KMS-11 (cell line): ENCODE data around the gene SREBF2.

Source experiments
- H2AFZ ChIP-seq: fragments of 200-600 bp; sonication (generic); 2 replicates; pipeline ENCODE4 v1.6.1; 2016; ENCODE audit warnings: antibody characterized with exemption, mixed run types, low read depth
- H3K27ac ChIP-seq: fragments of 200-600 bp; sonication (generic); 2 replicates; pipeline ENCODE4 v1.6.1; 2016; ENCODE audit warnings: mild to moderate bottlenecking, mixed run types
- H3K27me3 ChIP-seq: fragments of 200-600 bp; sonication (generic); 2 replicates; pipeline ENCODE4 v1.6.1; 2017; ENCODE audit warnings: mild to moderate bottlenecking, low read depth, mixed run types, moderate library complexity; ENCODE audit not compliant: insufficient read depth
- H3K36me3 ChIP-seq: fragments of 200-600 bp; sonication (generic); 2 replicates; pipeline ENCODE4 v1.6.1; 2017; ENCODE audit warnings: mild to moderate bottlenecking, mixed run types; ENCODE audit not compliant: insufficient read depth
- H3K4me1 ChIP-seq: fragments of 200-600 bp; sonication (generic); 2 replicates; pipeline ENCODE4 v1.6.1; 2016; ENCODE audit warnings: mild to moderate bottlenecking, low read depth, mixed run types; ENCODE audit not compliant: poor library complexity, severe bottlenecking
- H3K4me2 ChIP-seq: fragments of 200-600 bp; sonication (generic); 2 replicates; pipeline ENCODE4 v1.7.0; 2016; ENCODE audit warnings: mild to moderate bottlenecking, mixed run types
- H3K4me3 ChIP-seq: fragments of 200-600 bp; sonication (generic); IDR thresholded peaks from 2 replicates; pipeline ENCODE4 v1.6.1; 2017; ENCODE audit warnings: low read depth, low read length, mixed read lengths; ENCODE audit not compliant: insufficient read depth
- H3K79me2 ChIP-seq: fragments of 200-600 bp; sonication (generic); 2 replicates; pipeline ENCODE4 v1.6.1; 2016; ENCODE audit warnings: low read depth, mixed run types; ENCODE audit not compliant: insufficient read depth
- H3K9ac ChIP-seq: fragments of 200-600 bp; sonication (generic); 2 replicates; pipeline ENCODE4 v1.6.1; 2016; ENCODE audit warnings: mild to moderate bottlenecking, mixed run types
- H4K20me1 ChIP-seq: fragments of 200-600 bp; sonication (generic); 2 replicates; pipeline ENCODE4 v1.6.1; 2016; ENCODE audit warnings: mild to moderate bottlenecking, mixed run types; ENCODE audit not compliant: insufficient read depth
- TF ChIP-seq, protein P1 (sequence below): fragments of 200-600 bp; sonication (generic); conservative IDR thresholded peaks from 2 replicates; pipeline ENCODE4 v1.6.1; 2017; ENCODE audit warnings: low read depth, mild to moderate bottlenecking, antibody characterized with exemption, low read length, moderate library complexity, mixed read lengths

Gene SREBF2

DNA sequence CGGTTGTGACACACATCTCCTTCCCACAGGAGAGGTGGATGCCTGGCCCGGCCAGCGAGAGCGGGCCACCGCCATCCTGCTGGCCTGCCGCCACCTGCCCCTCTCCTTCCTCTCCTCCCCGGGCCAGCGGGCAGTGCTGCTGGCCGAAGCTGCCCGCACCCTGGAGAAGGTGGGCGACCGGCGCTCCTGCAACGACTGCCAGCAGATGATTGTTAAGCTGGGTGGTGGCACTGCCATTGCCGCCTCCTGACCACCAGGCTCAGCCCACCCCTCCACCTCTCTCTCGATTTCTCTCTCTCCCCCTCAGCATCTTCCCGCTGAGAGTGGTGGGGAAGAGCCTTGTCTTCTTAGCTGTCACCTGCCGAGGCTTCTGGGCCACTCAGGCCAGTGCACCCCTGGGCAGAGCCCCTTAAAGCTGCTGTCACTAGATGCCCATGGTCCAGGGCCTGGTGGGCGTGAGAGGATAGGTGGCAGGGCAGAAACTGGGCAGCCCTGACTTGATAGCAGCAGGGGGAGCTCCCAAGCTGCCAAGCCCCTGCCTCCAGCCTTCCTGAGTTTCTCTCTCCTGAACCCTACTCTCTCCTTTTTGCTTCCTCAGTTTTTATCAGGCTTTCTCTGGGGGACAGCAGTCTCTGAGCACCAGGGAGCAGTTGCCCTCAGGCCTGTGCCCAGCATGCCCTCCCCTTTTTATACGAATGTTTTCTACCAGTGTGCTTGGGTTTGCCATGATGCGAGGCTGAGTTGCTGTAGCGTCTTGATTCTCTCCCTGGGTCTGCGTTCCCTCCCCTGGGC, 72.7 kb downstream of the SREBF2 start:
- no peak overlapping the region for H3K27ac ChIP-seq
- H3K79me2 ChIP-seq: no peaks in the 10 kb centered on the region
- no peaks in the 10 kb centered on the region for H4K20me1 ChIP-seq
- no peak overlapping the region for H2AFZ ChIP-seq
- H3K9ac ChIP-seq: no peak overlapping the region
- peaks cover 13% of the 10 kb centered on the region for H3K4me1 ChIP-seq
- peaks cover under 1% of the 10 kb centered on the region; the same call in 1 of the 2 replicates for H3K27me3 ChIP-seq
- no peak overlapping the region for H3K4me2 ChIP-seq
- TF ChIP-seq, protein P1, sequence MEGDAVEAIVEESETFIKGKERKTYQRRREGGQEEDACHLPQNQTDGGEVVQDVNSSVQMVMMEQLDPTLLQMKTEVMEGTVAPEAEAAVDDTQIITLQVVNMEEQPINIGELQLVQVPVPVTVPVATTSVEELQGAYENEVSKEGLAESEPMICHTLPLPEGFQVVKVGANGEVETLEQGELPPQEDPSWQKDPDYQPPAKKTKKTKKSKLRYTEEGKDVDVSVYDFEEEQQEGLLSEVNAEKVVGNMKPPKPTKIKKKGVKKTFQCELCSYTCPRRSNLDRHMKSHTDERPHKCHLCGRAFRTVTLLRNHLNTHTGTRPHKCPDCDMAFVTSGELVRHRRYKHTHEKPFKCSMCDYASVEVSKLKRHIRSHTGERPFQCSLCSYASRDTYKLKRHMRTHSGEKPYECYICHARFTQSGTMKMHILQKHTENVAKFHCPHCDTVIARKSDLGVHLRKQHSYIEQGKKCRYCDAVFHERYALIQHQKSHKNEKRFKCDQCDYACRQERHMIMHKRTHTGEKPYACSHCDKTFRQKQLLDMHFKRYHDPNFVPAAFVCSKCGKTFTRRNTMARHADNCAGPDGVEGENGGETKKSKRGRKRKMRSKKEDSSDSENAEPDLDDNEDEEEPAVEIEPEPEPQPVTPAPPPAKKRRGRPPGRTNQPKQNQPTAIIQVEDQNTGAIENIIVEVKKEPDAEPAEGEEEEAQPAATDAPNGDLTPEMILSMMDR: no peak
- H3K4me3 ChIP-seq: no peak overlapping the region
- no peaks in the 10 kb centered on the region for H3K36me3 ChIP-seq

DNA sequence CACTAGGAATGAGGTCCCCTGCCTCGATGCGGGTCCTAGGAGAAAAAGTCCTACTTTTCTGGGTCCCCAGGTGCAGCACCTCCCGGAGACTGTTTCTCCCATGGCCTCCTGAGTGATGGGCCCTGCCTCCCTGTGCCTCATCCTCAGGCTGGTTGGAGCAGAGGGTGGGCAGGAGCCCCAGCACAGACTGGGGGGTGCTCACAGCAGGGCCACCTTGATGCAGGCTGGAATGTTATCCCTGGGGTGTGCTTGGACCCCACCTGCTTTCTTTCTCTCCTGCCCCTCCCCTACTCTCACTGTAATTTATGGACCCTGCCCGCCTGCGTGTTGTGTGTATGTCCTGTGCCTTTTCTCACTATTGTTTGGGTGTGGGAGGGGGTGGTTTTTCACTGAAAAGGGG, 73.9 kb downstream of the SREBF2 start:
- Histone ChIP-seq H3K4me3 (no peak overlapping the region), H3K9ac (no peak overlapping the region), H3K4me2 (no peak overlapping the region), H3K27me3 (peaks cover 7% of the 10 kb centered on the region; the same call in 1 of the 2 replicates), H3K36me3 (no peaks in the 10 kb centered on the region), H4K20me1 (no peaks in the 10 kb centered on the region), H3K4me1 (peaks cover 13% of the 10 kb centered on the region), H2AFZ (no peak overlapping the region), H3K27ac (no peak overlapping the region), H3K79me2 (no peaks in the 10 kb centered on the region)
- TF ChIP-seq, protein P1: no peak

DNA sequence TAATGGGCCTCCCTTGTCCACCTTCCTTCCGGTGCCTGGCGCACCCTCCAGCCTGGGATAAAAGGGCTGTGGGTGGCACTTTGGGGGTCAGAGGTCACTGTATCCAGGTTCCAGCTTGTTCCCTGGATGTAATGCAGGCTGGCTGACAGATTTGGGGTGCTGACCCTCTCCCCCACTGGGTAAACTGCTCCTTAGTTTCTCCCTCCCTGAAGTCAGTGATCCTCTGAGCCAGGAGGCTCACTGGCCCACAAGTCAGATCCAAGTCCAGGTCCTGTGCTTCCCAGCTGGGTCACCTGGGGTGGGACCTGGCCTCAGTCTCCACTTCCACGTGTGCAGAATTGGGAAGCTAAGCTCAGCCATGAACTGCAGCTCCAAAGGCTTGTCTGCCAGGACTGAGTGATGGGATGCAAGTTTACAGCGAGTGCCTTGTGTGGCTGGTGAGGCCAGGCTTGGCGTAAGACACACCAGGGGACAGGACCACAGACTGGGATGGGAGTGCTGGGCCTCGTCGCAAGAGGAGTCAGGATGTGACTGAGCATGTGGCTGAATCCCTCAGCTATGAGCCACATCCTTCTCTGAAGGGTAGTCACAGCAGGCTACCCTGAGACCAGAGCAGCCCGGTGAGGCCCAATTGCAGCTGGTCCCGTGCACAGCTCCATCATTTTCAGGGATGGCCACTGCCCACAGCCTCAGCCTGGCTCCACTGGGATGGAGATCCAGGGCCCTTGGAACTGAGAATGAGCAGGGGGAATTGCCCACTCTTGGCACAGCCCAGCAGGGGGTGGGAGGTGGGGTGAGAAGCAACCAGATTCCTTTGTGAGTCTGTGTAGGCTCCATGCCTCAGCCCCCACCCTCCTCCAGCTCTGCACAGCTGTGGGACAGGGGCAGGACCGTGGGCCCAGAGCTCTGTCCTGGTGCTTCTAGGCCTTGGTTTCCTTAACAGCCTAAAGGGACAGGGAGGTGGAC, 74.8 kb downstream of the SREBF2 start:
- Histone ChIP-seq H3K79me2 (no peaks in the 10 kb centered on the region), H3K36me3 (no peaks in the 10 kb centered on the region), H3K4me2 (no peak overlapping the region), H3K27ac (peak overlapping the region; percentile 11; the same call in 1 of the 2 replicates), H3K27me3 (peaks cover 11% of the 10 kb centered on the region), H2AFZ (no peak overlapping the region), H3K4me3 (no peak overlapping the region), H3K9ac (no peak overlapping the region), H4K20me1 (no peaks in the 10 kb centered on the region), H3K4me1 (peaks cover 13% of the 10 kb centered on the region)
- TF ChIP-seq, protein P1: no peak

- TF ChIP-seq, protein P1: no peak
- H3K4me2 ChIP-seq: no peak overlapping the region
- H3K79me2 ChIP-seq: no peaks in the 10 kb centered on the region
- H3K27me3 ChIP-seq: peaks cover 17% of the 10 kb centered on the region
- H4K20me1 ChIP-seq: no peaks in the 10 kb centered on the region
- H3K4me1 ChIP-seq: peaks cover 13% of the 10 kb centered on the region
- peak overlapping the region; percentile 11; the same call in 1 of the 2 replicates for H3K27ac ChIP-seq
- H3K4me3 ChIP-seq: no peak overlapping the region
- H3K9ac ChIP-seq: no peak overlapping the region
- no peaks in the 10 kb centered on the region for H3K36me3 ChIP-seq
- no peak overlapping the region for H2AFZ ChIP-seq
Measured at GRCh38 chr22:41908411-41909309, 75.8 kb downstream of the SREBF2 start.
